HL-60 (cell line): ENCODE data around the gene IQSEC1.

Source experiments
- DNase-seq, 2 experiments: peaks; one replicate each; pipeline ENCODE4 v3.0.0-alpha.2; 2010 to 2020; ENCODE audit warnings: low read depth in 1 of 2, low spot score in 1 of 2
- H3K27ac ChIP-seq: fragments of 250-450 bp; sonication (Bioruptor Pico); replicated peaks from 2 replicates; pipeline ENCODE4 v1.5.1; 2020; ENCODE audit warnings: mild to moderate bottlenecking, moderate library complexity
- H3K27me3 ChIP-seq: fragments of 250-450 bp; sonication (Bioruptor Pico); 2 replicates; pipeline ENCODE4 v1.5.1; 2021; ENCODE audit warnings: mild to moderate bottlenecking, moderate library complexity; ENCODE audit not compliant: insufficient read depth, poor library complexity, severe bottlenecking
- H3K4me3 ChIP-seq: replicated peaks from 2 replicates; pipeline ENCODE4 v1.5.1; 2011; ENCODE audit warnings: mild to moderate bottlenecking, control low read depth, low read length; ENCODE audit not compliant: insufficient read depth
- CTCF ChIP-seq: IDR thresholded peaks from one replicate; pipeline ENCODE4 v1.5.1; 2011; ENCODE audit warnings: low read length, control low read depth, inconsistent platforms; ENCODE audit not compliant: insufficient read depth
- GABPA ChIP-seq: IDR thresholded peaks from 2 replicates; pipeline ENCODE4 v1.6.1; 2012; ENCODE audit warnings: low read depth
- POLR2AphosphoS5 ChIP-seq: IDR thresholded peaks from 2 replicates; pipeline ENCODE4 v1.6.1; 2012; ENCODE audit warnings: low read depth
- REST ChIP-seq: IDR thresholded peaks from 2 replicates; pipeline ENCODE4 v1.6.1; 2012; ENCODE audit warnings: low read depth; ENCODE audit not compliant: insufficient replicate concordance
- SPI1 ChIP-seq: IDR thresholded peaks from 2 replicates; pipeline ENCODE4 v1.6.1; 2012; ENCODE audit warnings: low read depth, mild to moderate bottlenecking, borderline replicate concordance

Gene IQSEC1

GRCh38 chr3:12981306-12982275 lies 91.6 kb downstream of the IQSEC1 start:
- H3K27me3 ChIP-seq = no peaks in the 10 kb centered on the region
- DNase-seq = no peak
- no peak for TF ChIP-seq REST
- H3K4me3 ChIP-seq = no peak overlapping the region
- no peak overlapping the region for H3K27ac ChIP-seq

- TF ChIP-seq SPI1 (no peak), REST (no peak), GABPA (no peak), POLR2AphosphoS5 (no peak), CTCF (no peak)
- H3K27ac ChIP-seq = no peak overlapping the region
- no peak for DNase-seq
- H3K27me3 ChIP-seq = no peaks in the 10 kb centered on the region
- H3K4me3 ChIP-seq = no peak overlapping the region
Observed at GRCh38 chr3:12980596-12981290, 92.5 kb downstream of the IQSEC1 start.

GRCh38 chr3:12979947-12980487 lies 93.2 kb downstream of the IQSEC1 start:
- Histone ChIP-seq H3K4me3 (no peak overlapping the region), H3K27ac (no peak overlapping the region)

More at GRCh38 chr3:12979947-12980487, 93.2 kb downstream of the IQSEC1 start:
- TF ChIP-seq POLR2AphosphoS5 = no peak
- TF ChIP-seq REST = no peak
- no peak for TF ChIP-seq GABPA
- no peak for TF ChIP-seq SPI1
- TF ChIP-seq CTCF = no peak
- DNase-seq = no peak
- H3K27me3 ChIP-seq = no peaks in the 10 kb centered on the region
